T-helper 17 cell (primary cell): ENCODE results near the gene LRP3. TPM values are rescaled to one million over a fixed set of nuclear protein-coding genes. Genes with fewer than 3 reads are reported as not detected.
"Not testable (repeated sequence)": the region's sequence is repeated elsewhere in the genome, so short reads cannot be mapped to it uniquely, and the experiment has no call there.

ENCODE experiments used
- ATAC-seq: fragments of 150-1000 bp; cut with Tn5 transposase; 2 replicates; pipeline ENCODE4 v1.10.0; 2021; ENCODE audit warnings: mild to moderate bottlenecking, moderate library complexity
- DNase-seq, 3 donors: peaks; one replicate each; pipeline versions ENCODE4 v3.0.0 to v3.0.0-alpha.2; 2020 to 2021
- H3K9me3 ChIP-seq: one replicate; pipeline ENCODE4 v1.7.0; 2013; ENCODE audit warnings: low read length, mild to moderate bottlenecking; ENCODE audit not compliant: control insufficient read depth, poor library complexity, severe bottlenecking
- H3K27ac Mint-ChIP-seq: one replicate; pipeline ENCODE4 v1.8.0; 2022; ENCODE audit warnings: mild to moderate bottlenecking, moderate library complexity, mixed read lengths
- H3K27me3 Mint-ChIP-seq: one replicate; pipeline ENCODE4 v1.8.0; 2022; ENCODE audit warnings: mixed read lengths
- H3K36me3 Mint-ChIP-seq: one replicate; pipeline ENCODE4 v1.8.0; 2022; ENCODE audit warnings: low read depth, mixed read lengths
- H3K4me1 Mint-ChIP-seq: one replicate; pipeline ENCODE4 v1.8.0; 2022; ENCODE audit warnings: mild to moderate bottlenecking, mixed read lengths
- H3K4me3 Mint-ChIP-seq: one replicate; pipeline ENCODE4 v1.8.0; 2022; ENCODE audit warnings: mild to moderate bottlenecking, moderate library complexity, mixed read lengths
- total RNA-seq, 4 donors: library from RNA in 2 of 4; stranded (reverse) in 2 of 4; gene quantifications; one replicate each; pipeline ENCODE4 v1.2.3 and lab custom pipeline; 2022 to 2026

The LRP3 gene
- total RNA-seq, 2 donors from 2014 or later: 0.52 TPM; not detected in 1

DNA sequence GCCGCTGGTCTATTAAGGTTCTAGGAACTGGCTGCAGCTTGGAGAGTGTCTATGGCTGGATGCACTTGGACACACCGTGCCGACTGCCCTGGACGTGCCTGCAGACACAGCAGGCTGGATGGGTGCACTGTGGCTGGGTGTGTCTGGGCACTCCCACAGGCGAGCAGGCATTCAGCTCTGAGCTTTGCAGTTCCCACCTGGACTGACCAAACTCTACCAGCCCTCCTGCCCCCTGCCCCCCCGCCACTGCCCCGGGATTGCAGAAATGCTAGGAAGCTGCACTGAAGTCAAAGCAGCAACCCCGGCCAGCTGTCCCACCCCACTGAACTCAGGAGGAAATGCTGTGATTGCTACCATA is 7.0 kb upstream of the LRP3 start:
- no peak for DNase-seq
- H3K9me3 ChIP-seq: no peaks in the 10 kb centered on the region
- peaks cover 21% of the 10 kb centered on the region for H3K27me3 Mint-ChIP-seq
- H3K4me3 Mint-ChIP-seq: no peak overlapping the region
- H3K27ac Mint-ChIP-seq: no peak overlapping the region
- H3K36me3 Mint-ChIP-seq: no peaks in the 10 kb centered on the region
- ATAC-seq: no peak
- peaks cover 6% of the 10 kb centered on the region for H3K4me1 Mint-ChIP-seq

DNA sequence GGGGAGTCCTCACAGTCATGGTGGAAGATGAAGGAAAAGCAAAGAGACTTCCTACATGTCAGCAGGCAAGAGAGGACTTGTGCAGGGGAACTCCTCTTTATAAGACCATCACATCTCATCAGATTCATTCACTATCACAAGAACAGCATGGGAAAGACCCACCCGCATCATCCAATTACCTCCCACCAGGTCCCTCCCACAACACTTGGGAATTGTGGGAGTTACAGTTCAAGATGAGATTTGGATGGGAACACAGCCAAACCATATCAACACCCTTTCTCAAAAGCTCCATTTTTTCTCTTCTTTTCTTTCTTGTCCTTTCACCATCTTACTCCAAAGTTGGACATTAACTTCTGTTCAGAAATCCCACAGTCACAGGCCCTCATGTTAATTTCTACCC is 4.7 kb upstream of the LRP3 start:
- H3K4me3 Mint-ChIP-seq: no peak overlapping the region
- H3K9me3 ChIP-seq: no peaks in the 10 kb centered on the region
- H3K27me3 Mint-ChIP-seq: peaks cover 38% of the 10 kb centered on the region
- DNase-seq (no peak), ATAC-seq (no peak)
- no peaks in the 10 kb centered on the region for H3K36me3 Mint-ChIP-seq
- H3K27ac Mint-ChIP-seq: peak overlapping the region; percentile 59
- peaks cover 8% of the 10 kb centered on the region for H3K4me1 Mint-ChIP-seq

GRCh38 chr19:33191092-33191491 is 3.0 kb upstream of the LRP3 start:
- H3K27ac Mint-ChIP-seq, H3K9me3 ChIP-seq, H3K4me3 Mint-ChIP-seq, H3K36me3 Mint-ChIP-seq, ATAC-seq, DNase-seq, H3K4me1 Mint-ChIP-seq: not testable (repeated sequence)
- H3K27me3 Mint-ChIP-seq: peaks cover 46% of the 10 kb centered on the region

- ATAC-seq (no peak), DNase-seq (no peak)
- Mint-ChIP-seq H3K4me1 (peaks cover 8% of the 10 kb centered on the region), H3K27ac (no peak overlapping the region), H3K27me3 (peaks cover 47% of the 10 kb centered on the region), H3K4me3 (no peak overlapping the region), H3K36me3 (no peaks in the 10 kb centered on the region)
- no peaks in the 10 kb centered on the region for H3K9me3 ChIP-seq
Observed at GRCh38 chr19:33191501-33191900, 2.6 kb upstream of the LRP3 start.

DNA sequence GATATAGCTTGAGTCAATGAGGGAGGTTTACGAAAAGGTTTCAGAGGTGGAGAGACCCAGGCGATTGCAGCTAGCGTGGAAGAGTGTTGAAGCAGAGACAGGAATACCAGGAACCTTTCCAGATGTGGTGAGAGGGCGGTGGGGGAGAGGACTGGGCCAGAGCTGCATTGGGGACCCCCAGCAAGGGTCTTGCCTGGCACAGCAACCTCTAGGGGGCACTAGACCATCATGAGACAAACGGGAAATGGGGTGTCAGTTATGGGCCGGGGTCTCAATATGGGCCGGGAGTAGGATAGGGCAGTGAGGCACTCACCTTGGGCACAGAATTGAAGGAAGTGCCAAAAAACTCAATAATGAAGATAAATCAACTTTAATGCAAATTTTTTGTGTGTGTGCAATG is 2.1 kb upstream of the LRP3 start:
- peaks cover 8% of the 10 kb centered on the region for H3K4me1 Mint-ChIP-seq
- no peaks in the 10 kb centered on the region for H3K36me3 Mint-ChIP-seq
- H3K27me3 Mint-ChIP-seq: peaks cover 52% of the 10 kb centered on the region
- ATAC-seq: no peak
- H3K9me3 ChIP-seq: no peaks in the 10 kb centered on the region
- H3K27ac Mint-ChIP-seq: no peak overlapping the region
- H3K4me3 Mint-ChIP-seq: no peak overlapping the region
- no peak for DNase-seq

DNA sequence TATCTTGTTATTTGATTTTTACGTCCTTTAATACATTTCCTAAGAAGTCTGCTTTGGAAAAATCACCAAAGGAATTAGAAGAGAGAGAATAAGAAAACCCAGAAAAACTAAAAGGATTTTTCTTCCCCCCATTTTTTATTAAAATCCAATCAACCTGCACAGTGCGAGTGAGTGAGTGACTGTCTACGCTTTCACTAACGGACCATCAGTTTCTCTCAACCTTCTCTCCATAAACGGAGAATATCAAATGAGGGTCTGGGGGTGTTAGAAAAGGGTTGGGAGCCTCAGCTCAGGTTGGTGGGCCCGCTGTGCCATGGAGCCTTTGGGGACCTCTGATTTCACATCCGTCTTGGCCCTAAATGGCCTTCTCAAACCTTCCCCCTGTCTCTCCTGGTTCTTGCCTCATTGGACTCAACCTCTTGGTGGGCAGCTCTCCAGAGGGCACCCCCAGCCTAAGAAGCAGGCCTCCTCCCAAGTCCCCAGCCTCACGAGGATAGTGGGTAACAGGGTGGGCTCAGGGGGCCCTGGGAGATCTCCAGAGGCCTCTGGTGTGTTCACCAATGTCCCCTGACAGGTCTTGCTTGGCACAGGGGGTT is 763 bp upstream of the LRP3 start:
- Mint-ChIP-seq H3K4me3 (peak overlapping the region; percentile 74), H3K4me1 (peaks cover 6% of the 10 kb centered on the region), H3K27me3 (peaks cover 54% of the 10 kb centered on the region), H3K27ac (no peak overlapping the region), H3K36me3 (no peaks in the 10 kb centered on the region)
- no peaks in the 10 kb centered on the region for H3K9me3 ChIP-seq
- DNase-seq (no peak), ATAC-seq (no peak)

GRCh38 chr19:33194532-33194885 is 379 bp downstream of the LRP3 start:
- no peaks in the 10 kb centered on the region for H3K9me3 ChIP-seq
- ATAC-seq (no peak), DNase-seq (no peak)
- peaks cover 6% of the 10 kb centered on the region for H3K4me1 Mint-ChIP-seq
- H3K36me3 Mint-ChIP-seq: peaks cover 2% of the 10 kb centered on the region
- H3K27ac Mint-ChIP-seq: no peak overlapping the region
- no peak overlapping the region for H3K4me3 Mint-ChIP-seq
- peaks cover 54% of the 10 kb centered on the region for H3K27me3 Mint-ChIP-seq

DNA sequence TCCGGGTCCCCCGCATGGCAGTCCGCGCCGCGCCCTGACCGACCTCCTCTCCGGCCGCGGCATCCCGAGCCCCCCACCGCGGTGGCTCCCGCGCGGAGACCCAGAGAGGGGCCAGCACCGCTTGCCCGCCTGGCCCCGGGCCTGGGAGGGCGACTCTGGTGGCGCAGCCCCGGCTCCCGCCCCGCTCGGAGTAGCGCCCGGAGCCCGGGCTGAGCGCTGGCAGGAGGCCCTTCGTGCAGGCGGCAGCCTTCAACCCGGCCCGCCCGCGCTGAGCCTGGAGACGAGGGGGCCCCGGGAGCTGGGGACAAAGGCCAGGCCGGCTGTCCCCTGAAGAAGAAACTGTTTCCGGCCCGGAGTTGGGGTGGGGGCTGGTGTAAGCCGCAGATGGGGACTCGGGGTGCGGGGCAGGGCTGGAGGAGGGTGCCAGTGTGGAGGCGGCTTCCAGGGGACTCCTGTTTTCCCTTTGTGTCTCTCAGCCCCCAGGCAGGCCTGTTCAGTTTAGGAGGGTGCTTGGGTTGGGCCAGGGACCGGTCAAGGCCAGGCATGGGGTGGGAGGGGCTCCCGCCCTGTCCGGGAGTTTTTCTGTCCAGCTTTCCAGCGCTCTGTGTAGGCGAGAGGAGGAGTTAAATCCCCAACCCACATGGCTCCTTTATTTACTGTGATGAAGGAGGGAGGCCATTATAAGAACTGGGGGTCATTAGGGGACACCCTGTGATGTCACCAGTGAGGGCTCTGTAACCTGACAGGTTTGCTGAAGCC is 935 bp downstream of the LRP3 start:
- H3K27me3 Mint-ChIP-seq: peaks cover 50% of the 10 kb centered on the region
- H3K36me3 Mint-ChIP-seq: peaks cover 2% of the 10 kb centered on the region
- no peak for DNase-seq
- peaks cover 6% of the 10 kb centered on the region for H3K4me1 Mint-ChIP-seq
- no peaks in the 10 kb centered on the region for H3K9me3 ChIP-seq
- no peak for ATAC-seq
- peak overlapping the region; percentile 68 for H3K4me3 Mint-ChIP-seq
- no peak overlapping the region for H3K27ac Mint-ChIP-seq

DNA sequence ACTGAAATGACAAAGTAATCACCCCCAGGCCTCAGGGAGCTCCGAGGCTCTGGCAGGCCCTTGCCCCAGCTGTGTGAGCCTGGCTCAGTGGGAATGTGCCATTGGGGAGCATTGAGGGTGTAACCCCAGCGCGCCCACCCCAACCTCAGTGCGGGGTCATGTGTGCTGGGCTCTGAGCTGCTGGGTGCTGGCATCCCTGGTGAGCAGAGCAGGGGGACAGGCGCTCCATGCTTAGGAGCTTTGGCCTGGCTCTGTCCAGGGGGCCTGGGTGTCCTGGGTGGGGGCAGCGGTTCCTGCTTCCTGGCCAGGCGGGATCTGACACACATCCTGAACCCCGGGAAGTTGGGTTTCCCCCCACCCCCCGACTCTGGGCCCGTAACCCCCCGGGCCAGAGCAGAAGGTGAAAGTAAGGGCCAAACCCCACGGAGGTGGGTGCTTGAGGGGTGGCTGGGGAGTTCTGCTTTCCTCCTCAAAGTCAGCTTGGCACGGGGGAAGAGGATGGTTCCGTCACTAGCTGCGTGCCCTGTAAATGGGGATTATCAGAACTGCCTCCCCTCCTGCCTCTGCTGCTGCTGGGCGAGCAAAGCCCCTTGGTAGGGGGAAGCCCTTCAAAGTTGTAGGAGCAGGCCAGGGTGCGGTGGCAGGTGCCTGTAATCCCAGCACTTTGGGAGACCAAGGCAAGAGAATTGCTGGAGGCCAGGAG is 1.7 kb downstream of the LRP3 start:
- Mint-ChIP-seq H3K27ac (no peak overlapping the region), H3K4me3 (peak overlapping the region; percentile 68), H3K27me3 (peaks cover 43% of the 10 kb centered on the region), H3K4me1 (peaks cover 2% of the 10 kb centered on the region), H3K36me3 (peaks cover 2% of the 10 kb centered on the region)
- no peak for ATAC-seq
- DNase-seq: no peak
- H3K9me3 ChIP-seq: no peaks in the 10 kb centered on the region

- no peak overlapping the region for H3K27ac Mint-ChIP-seq
- H3K4me1 Mint-ChIP-seq: peaks cover 2% of the 10 kb centered on the region
- peaks cover 2% of the 10 kb centered on the region for H3K36me3 Mint-ChIP-seq
- H3K9me3 ChIP-seq: no peaks in the 10 kb centered on the region
- peaks cover 39% of the 10 kb centered on the region for H3K27me3 Mint-ChIP-seq
- DNase-seq: no peak
- ATAC-seq: no peak
- H3K4me3 Mint-ChIP-seq: peak overlapping the region; percentile 33
Observed at GRCh38 chr19:33196446-33197193, 2.5 kb downstream of the LRP3 start.

DNA sequence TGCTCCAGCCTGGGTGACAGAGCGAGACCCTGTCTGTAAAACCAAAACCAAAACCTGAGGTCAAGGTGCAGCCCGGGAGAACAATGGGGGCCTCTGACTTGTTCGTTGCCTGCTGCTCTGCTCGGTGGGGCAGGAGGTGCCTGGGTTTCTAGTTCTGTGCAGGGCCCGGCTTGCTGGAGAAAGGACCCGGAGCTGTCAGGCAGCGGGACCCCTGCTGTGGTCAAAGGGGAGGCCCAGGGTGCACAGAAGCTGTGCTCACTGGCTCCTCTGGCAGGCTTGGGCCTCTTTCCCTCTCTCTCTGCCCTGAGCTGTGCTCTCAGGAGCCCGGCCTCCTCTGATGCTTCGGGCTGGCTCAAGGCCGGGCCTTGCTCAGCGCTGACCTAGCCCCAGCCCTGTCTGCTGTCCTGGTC is 3.5 kb downstream of the LRP3 start:
- no peak for DNase-seq

GRCh38 chr19:33198169-33198568 is 4.0 kb downstream of the LRP3 start:
- Mint-ChIP-seq H3K4me3 (no peak overlapping the region), H3K4me1 (peaks cover 2% of the 10 kb centered on the region), H3K36me3 (peaks cover 2% of the 10 kb centered on the region), H3K27ac (no peak overlapping the region), H3K27me3 (peaks cover 23% of the 10 kb centered on the region)
- no peaks in the 10 kb centered on the region for H3K9me3 ChIP-seq
- ATAC-seq (no peak), DNase-seq (no peak)

More for the DNA sequence above, 3.5 kb downstream of the LRP3 start:
- H3K9me3 ChIP-seq: no peaks in the 10 kb centered on the region
- ATAC-seq: no peak
- Mint-ChIP-seq H3K4me1 (peaks cover 2% of the 10 kb centered on the region), H3K4me3 (no peak overlapping the region), H3K27ac (no peak overlapping the region), H3K36me3 (peaks cover 2% of the 10 kb centered on the region), H3K27me3 (peaks cover 29% of the 10 kb centered on the region)
